HepG2 (cell line): ENCODE data around the gene NOL12. TPM values are rescaled to one million over a fixed set of nuclear protein-coding genes. Genes with fewer than 3 reads are reported as not detected.

Source experiments
- AGO2 ChIP-seq: fragments of 200-400 bp; formaldehyde crosslinking; optimal IDR thresholded peaks from 2 replicates; pipeline ENCODE3; 2017; ENCODE audit warnings: mild to moderate bottlenecking, low read depth, low read length, moderate library complexity
- CBX1 ChIP-seq: IDR thresholded peaks from one replicate; pipeline ENCODE4 v1.6.1; 2016; ENCODE audit warnings: antibody characterized with exemption, low read depth
- ELF1 ChIP-seq: sonication (generic); formaldehyde crosslinking; IDR thresholded peaks from 2 replicates; pipeline ENCODE4 v1.4.0; 2020; ENCODE audit warnings: missing genetic modification reagents
- FOXA3 ChIP-seq: IDR thresholded peaks from 2 replicates; pipeline ENCODE4 v1.6.1; 2016; ENCODE audit warnings: missing genetic modification reagents, missing compliant biosample characterization
- HHEX ChIP-seq: IDR thresholded peaks from 2 replicates; pipeline ENCODE4 v1.6.1; 2016; ENCODE audit warnings: control low read depth
- HNF4A ChIP-seq: sonication (generic); formaldehyde crosslinking; IDR thresholded peaks from 2 replicates; pipeline ENCODE4 v1.4.0; 2020; ENCODE audit warnings: missing genetic modification reagents
- HOXD1 ChIP-seq: sonication (generic); formaldehyde crosslinking; IDR thresholded peaks from 2 replicates; pipeline ENCODE4 v1.5.0; 2020; ENCODE audit warnings: missing genetic modification reagents
- KDM4B ChIP-seq: sonication (generic); formaldehyde crosslinking; IDR thresholded peaks from 2 replicates; pipeline ENCODE4 v1.4.0; 2020; ENCODE audit warnings: missing genetic modification reagents
- LBX2 ChIP-seq: sonication (generic); formaldehyde crosslinking; IDR thresholded peaks from 2 replicates; pipeline ENCODE4 v1.5.0; 2020; ENCODE audit warnings: missing genetic modification reagents, mild to moderate bottlenecking, borderline replicate concordance
- SKI ChIP-seq: fragments of 450-650 bp; IDR thresholded peaks from one replicate; pipeline ENCODE4 v1.6.1; 2018; ENCODE audit warnings: mild to moderate bottlenecking; ENCODE audit not compliant: partially characterized antibody
- ZBTB4 ChIP-seq: sonication (generic); formaldehyde crosslinking; IDR thresholded peaks from 2 replicates; pipeline ENCODE4 v1.4.0; 2020; ENCODE audit warnings: missing genetic modification reagents, mild to moderate bottlenecking, borderline replicate concordance
- ZBTB43 ChIP-seq: sonication (generic); formaldehyde crosslinking; conservative IDR thresholded peaks from 2 replicates; pipeline ENCODE4 v1.4.0; 2020; ENCODE audit warnings: missing genetic modification reagents
- ZFP90 ChIP-seq: sonication (generic); formaldehyde crosslinking; IDR thresholded peaks from 2 replicates; pipeline ENCODE4 v1.8.0; 2022; ENCODE audit warnings: missing genetic modification reagents, mild to moderate bottlenecking, inconsistent platforms, borderline replicate concordance
- ZMYM3 ChIP-seq: sonication (generic); formaldehyde crosslinking; IDR thresholded peaks from 2 replicates; pipeline ENCODE4 v1.5.1; 2020; ENCODE audit warnings: mild to moderate bottlenecking, missing genetic modification reagents
- ZNF10 ChIP-seq: sonication (generic); formaldehyde crosslinking; IDR thresholded peaks from 2 replicates; pipeline ENCODE4 v1.4.0; 2020; ENCODE audit warnings: mild to moderate bottlenecking, low read depth, missing genetic modification reagents, borderline replicate concordance
- ZNF124 ChIP-seq: sonication (generic); formaldehyde crosslinking; IDR thresholded peaks from 2 replicates; pipeline ENCODE4 v1.4.0; 2020; ENCODE audit warnings: missing genetic modification reagents
- ZNF205 ChIP-seq: IDR thresholded peaks from 2 replicates; pipeline ENCODE4 v1.6.1; 2018; ENCODE audit warnings: missing biosample characterization, missing genetic modification reagents
- ZNF207 ChIP-seq: fragments of 450-650 bp; IDR thresholded peaks from 2 replicates; pipeline ENCODE4 v1.6.1; 2016; ENCODE audit warnings: antibody characterized with exemption, borderline replicate concordance
- ZNF367 ChIP-seq: sonication (generic); formaldehyde crosslinking; IDR thresholded peaks from 2 replicates; pipeline ENCODE4 v1.4.0; 2020; ENCODE audit warnings: missing genetic modification reagents, borderline replicate concordance
- ZNF460 ChIP-seq: sonication (generic); formaldehyde crosslinking; IDR thresholded peaks from 2 replicates; pipeline ENCODE4 v1.5.1; 2020; ENCODE audit warnings: missing genetic modification reagents, mild to moderate bottlenecking, borderline replicate concordance
- ZNF589 ChIP-seq: sonication (generic); formaldehyde crosslinking; conservative IDR thresholded peaks from 2 replicates; pipeline ENCODE4 v1.8.0; 2022; ENCODE audit warnings: mild to moderate bottlenecking, moderate library complexity, missing genetic modification reagents
- ZNF678 ChIP-seq: sonication (generic); formaldehyde crosslinking; IDR thresholded peaks from 2 replicates; pipeline ENCODE4 v1.4.0; 2020; ENCODE audit warnings: mild to moderate bottlenecking, missing genetic modification reagents
- ZNF75D ChIP-seq: sonication (generic); formaldehyde crosslinking; IDR thresholded peaks from 2 replicates; pipeline ENCODE4 v1.8.1; 2023; ENCODE audit warnings: missing genetic modification reagents, mild to moderate bottlenecking, borderline replicate concordance
- polyA plus RNA-seq, 8 experiments: library from polyadenylated mRNA; depleted of rRNA in 3 of 8; stranded (reverse) in 7 of 8; unstranded in 1 of 8; fragments of >200 nt; fragmentation: Illumina TruSeq in 4 of 8; extraction: Trizol in 4 of 8; gene quantifications; 2 replicates each; pipeline versions ENCODE4 v1.2.1 to v1.2.3, GENCODE V29; 2011 to 2016; ENCODE audit warnings: low read depth in 4 of 8, missing spikeins in 1 of 8, mixed read lengths in 1 of 8; ENCODE audit not compliant: insufficient read depth in 1 of 8
- total RNA-seq, 5 experiments: library from RNA; depleted of rRNA; stranded (reverse); fragments of >200 nt; fragmentation: Illumina TruSeq; extraction: Trizol; gene quantifications; 2 replicates each; pipeline ENCODE4 v1.2.3, GENCODE V29; 2016; ENCODE audit warnings: low read depth in 1 of 5
- TF ChIP-seq, protein P1 (sequence below): sonication (generic); formaldehyde crosslinking; IDR thresholded peaks from 2 replicates; pipeline ENCODE4 v1.5.0; 2020; ENCODE audit warnings: missing genetic modification reagents
- TF ChIP-seq, protein P2 (sequence below): sonication (generic); formaldehyde crosslinking; IDR thresholded peaks from 2 replicates; pipeline ENCODE4 v1.8.0; 2022; ENCODE audit warnings: missing genetic modification reagents, mild to moderate bottlenecking, inconsistent platforms, borderline replicate concordance

The NOL12 gene
- total and polyA plus RNA-seq, 2 of the 13 experiments (the other 11 are each of a cell fraction or from before 2014, with no cell fraction given), result 14.3 to 31.4 TPM

DNA sequence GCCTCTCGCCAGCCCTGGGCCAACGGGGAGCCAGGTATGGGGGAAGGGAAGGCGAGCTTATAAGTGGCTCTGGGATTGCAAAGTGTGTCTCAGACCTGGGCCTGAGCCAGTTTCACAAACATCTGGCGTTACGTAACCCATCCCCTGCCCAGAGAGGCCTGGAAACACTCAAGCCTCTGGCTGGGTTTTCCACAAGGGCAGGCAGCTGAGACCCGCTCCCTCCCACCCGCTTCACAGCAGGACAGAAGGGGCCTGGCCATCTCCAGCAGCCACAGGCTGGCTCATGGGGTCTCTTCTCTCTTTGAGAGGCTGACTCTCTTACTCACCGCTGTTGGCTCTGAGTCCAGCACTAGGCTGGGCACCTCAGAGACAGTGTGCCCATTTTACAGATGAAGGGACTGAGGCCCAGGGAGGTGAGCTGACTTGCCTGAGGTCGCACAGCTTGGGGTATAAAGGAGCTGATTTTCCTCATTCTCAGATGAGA, 55.2 kb downstream of the NOL12 start (continued):
- TF ChIP-seq ZBTB4 (CRISPR knock-in tag) (no peak), ZNF205 (CRISPR knock-in tag) (no peak), HHEX (CRISPR knock-in tag) (no peak), LBX2 (CRISPR knock-in tag) (no peak), KDM4B (no peak), SKI (no peak), ELF1 (no peak), ZMYM3 (CRISPR knock-in tag) (peak; percentile 90), FOXA3 (CRISPR knock-in tag) (peak; percentile 51), HNF4A (CRISPR knock-in tag) (no peak), ZNF10 (CRISPR knock-in tag) (no peak), CBX1 (no peak), ZNF75D (CRISPR knock-in tag) (no peak), ZNF207 (no peak), ZNF589 (CRISPR knock-in tag) (no peak), AGO2 (no peak), ZNF460 (CRISPR knock-in tag) (no peak), ZNF367 (CRISPR knock-in tag) (no peak), HOXD1 (CRISPR knock-in tag) (no peak), ZNF678 (CRISPR knock-in tag) (no peak), ZBTB43 (CRISPR knock-in tag) (peak; percentile 92), ZNF124 (CRISPR knock-in tag) (no peak), ZFP90 (CRISPR knock-in tag) (no peak)
- TF ChIP-seq, protein P1, sequence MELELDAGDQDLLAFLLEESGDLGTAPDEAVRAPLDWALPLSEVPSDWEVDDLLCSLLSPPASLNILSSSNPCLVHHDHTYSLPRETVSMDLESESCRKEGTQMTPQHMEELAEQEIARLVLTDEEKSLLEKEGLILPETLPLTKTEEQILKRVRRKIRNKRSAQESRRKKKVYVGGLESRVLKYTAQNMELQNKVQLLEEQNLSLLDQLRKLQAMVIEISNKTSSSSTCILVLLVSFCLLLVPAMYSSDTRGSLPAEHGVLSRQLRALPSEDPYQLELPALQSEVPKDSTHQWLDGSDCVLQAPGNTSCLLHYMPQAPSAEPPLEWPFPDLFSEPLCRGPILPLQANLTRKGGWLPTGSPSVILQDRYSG (CRISPR knock-in tag), result no peak
- TF ChIP-seq, protein P2, sequence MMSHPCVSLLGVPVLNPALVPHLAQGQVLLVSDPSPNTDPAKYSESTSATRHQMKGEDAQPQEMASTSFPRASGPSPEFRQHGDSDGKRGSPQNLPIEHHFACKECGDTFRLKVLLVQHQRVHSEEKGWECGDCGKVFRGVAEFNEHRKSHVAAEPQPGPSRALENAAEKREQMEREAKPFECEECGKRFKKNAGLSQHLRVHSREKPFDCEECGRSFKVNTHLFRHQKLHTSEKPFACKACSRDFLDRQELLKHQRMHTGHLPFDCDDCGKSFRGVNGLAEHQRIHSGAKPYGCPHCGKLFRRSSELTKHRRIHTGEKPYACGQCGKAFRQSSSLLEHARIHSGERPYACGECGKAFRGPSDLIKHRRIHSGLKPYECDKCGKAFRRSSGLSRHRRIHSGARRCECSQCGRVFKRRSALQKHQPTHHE (CRISPR knock-in tag), result no peak
